ENCODE measurements around the gene U2AF1.
"Not testable (repeated sequence)": the region's sequence is repeated elsewhere in the genome, so short reads cannot be mapped to it uniquely, and the experiment has no call there.

U2AF1 gene

GRCh38 chr21:43106965-43107793, at the start of gene U2AF1:
U2AF1 (minus strand) TSS chr21:43107570; CDS start chr21:43107494, 76 bp downstream.
- DNase-seq (ENCODE audit: low spot score) = peak; percentile 0

- DNase-seq (ENCODE audit: low spot score) = not testable (repeated sequence)
Measured at GRCh38 chr21:43153601-43154000, 46.2 kb upstream of the U2AF1 start.

GRCh38 chr21:43149344-43149743, 42.0 kb upstream of the U2AF1 start:
- DNase-seq (ENCODE audit: low spot score) = not testable (repeated sequence)

GRCh38 chr21:43147999-43148398, 40.6 kb upstream of the U2AF1 start:
- DNase-seq (ENCODE audit: low spot score) = not testable (repeated sequence)

- not testable (repeated sequence) for DNase-seq (ENCODE audit: low spot score)
Measured at GRCh38 chr21:43146637-43147036, 39.3 kb upstream of the U2AF1 start.

GRCh38 chr21:43141407-43141806, 34.0 kb upstream of the U2AF1 start:
- DNase-seq (ENCODE audit: low spot score) = not testable (repeated sequence)

- not testable (repeated sequence) for DNase-seq (ENCODE audit: low spot score)
Measured at GRCh38 chr21:43138944-43139343, 31.6 kb upstream of the U2AF1 start.

GRCh38 chr21:43134520-43134919, 27.1 kb upstream of the U2AF1 start:
- DNase-seq (ENCODE audit: low spot score) = not testable (repeated sequence)

- DNase-seq (ENCODE audit: low spot score) = not testable (repeated sequence)
Measured at GRCh38 chr21:43130094-43130493, 22.7 kb upstream of the U2AF1 start.

- DNase-seq (ENCODE audit: low spot score) = not testable (repeated sequence)
Measured at GRCh38 chr21:43115956-43116355, 8.6 kb upstream of the U2AF1 start.

- DNase-seq (ENCODE audit: low spot score) = not testable (repeated sequence)
Measured at GRCh38 chr21:43114483-43114882, 7.1 kb upstream of the U2AF1 start.

GRCh38 chr21:43109006-43109405, 1.6 kb upstream of the U2AF1 start:
- DNase-seq (ENCODE audit: low spot score) = not testable (repeated sequence)

GRCh38 chr21:43108177-43108576, 807 bp upstream of the U2AF1 start:
- DNase-seq (ENCODE audit: low spot score) = not testable (repeated sequence)

GRCh38 chr21:43107794-43108137, 396 bp upstream of the U2AF1 start:
- not testable (repeated sequence) for DNase-seq (ENCODE audit: low spot score)

- DNase-seq (ENCODE audit: low spot score) = not testable (repeated sequence)
Measured at GRCh38 chr21:43104642-43105041, 2.7 kb downstream of the U2AF1 start.

- DNase-seq (ENCODE audit: low spot score) = not testable (repeated sequence)
Measured at GRCh38 chr21:43102281-43102680, 5.1 kb downstream of the U2AF1 start.

- not testable (repeated sequence) for DNase-seq (ENCODE audit: low spot score)
Measured at GRCh38 chr21:43101676-43102075, 5.7 kb downstream of the U2AF1 start.

GRCh38 chr21:43101000-43101399, 6.4 kb downstream of the U2AF1 start:
- DNase-seq (ENCODE audit: low spot score) = not testable (repeated sequence)

- DNase-seq (ENCODE audit: low spot score) = not testable (repeated sequence)
Measured at GRCh38 chr21:43091979-43092614, 15.3 kb downstream of the U2AF1 start.

GRCh38 chr21:43090947-43091346, 16.4 kb downstream of the U2AF1 start:
- DNase-seq (ENCODE audit: low spot score) = not testable (repeated sequence)

- not testable (repeated sequence) for DNase-seq (ENCODE audit: low spot score)
Measured at GRCh38 chr21:43089463-43089862, 17.9 kb downstream of the U2AF1 start.

GRCh38 chr21:43082587-43083300, 24.6 kb downstream of the U2AF1 start:
- not testable (repeated sequence) for DNase-seq (ENCODE audit: low spot score)
